ENCODE measurements around the gene CDCP2.

DNA sequence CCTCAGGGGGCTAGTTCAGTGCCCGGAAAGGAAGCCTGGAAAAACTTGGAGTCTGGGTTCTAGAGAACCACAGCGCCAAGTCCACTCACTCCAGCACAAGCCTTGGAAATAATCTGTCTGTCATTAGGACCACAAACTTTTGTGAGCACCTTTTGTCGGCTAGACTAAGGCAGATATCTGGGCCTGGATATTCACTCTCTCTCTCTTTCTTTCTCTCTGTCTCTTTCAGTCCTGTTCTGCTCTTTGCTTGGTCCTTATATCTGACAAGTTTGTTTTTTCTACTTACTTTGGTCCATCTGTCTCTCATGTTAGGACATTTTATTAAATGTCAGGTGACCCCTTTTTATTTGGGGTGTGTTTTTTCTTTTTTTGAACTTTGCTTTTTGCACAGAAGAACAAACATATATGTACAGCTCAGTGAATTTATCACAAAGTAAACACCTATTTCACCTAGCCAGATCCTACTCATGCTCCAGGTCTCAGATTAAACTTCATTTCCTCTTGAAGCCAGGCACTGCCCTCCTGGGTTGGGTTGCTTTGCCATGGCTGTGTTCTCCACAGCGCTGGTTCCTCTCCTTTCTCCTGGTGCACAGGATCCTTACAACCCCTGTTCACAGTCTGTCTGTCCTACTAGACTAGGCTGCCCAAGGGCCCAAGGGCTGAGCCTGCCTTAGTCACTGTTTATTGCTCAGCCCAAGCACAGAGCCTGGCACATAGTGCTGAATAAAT is 58.6 kb downstream of the CDCP2 start:
- no peak for TF ChIP-seq CTCF (IDR thresholded peaks at IDR 0.05; ENCODE audit: insufficient read depth, low read depth, low read length)
- TF ChIP-seq EZH2 (IDR thresholded peaks at IDR 0.05; ENCODE audit: insufficient read depth, low read length), result no peak
